GM23248 (cell line): Measurements from ENCODE around the gene GPATCH8. TPM values are rescaled to one million over a fixed set of nuclear protein-coding genes. Genes with fewer than 3 reads are reported as not detected.

Experiments used
- DNase-seq: peaks from one replicate; pipeline ENCODE4 v3.0.0-alpha.2; 2015
- H2AFZ ChIP-seq: fragments of 200-600 bp; sonication (generic); 2 replicates; pipeline ENCODE4 v1.6.1; 2016; ENCODE audit warnings: antibody characterized with exemption
- H3F3A ChIP-seq: fragments of 200-600 bp; sonication (generic); 2 replicates; pipeline ENCODE4 v1.6.1; 2016; ENCODE audit warnings: mild to moderate bottlenecking, antibody characterized with exemption, mixed run types; ENCODE audit not compliant: insufficient read depth
- H3K27ac ChIP-seq: fragments of 200-600 bp; sonication (generic); 2 replicates; pipeline ENCODE4 v1.5.1; 2016; ENCODE audit warnings: mild to moderate bottlenecking
- H3K27me3 ChIP-seq: fragments of 200-600 bp; sonication (generic); replicated peaks from 2 replicates; pipeline ENCODE4 v1.6.1; 2016; ENCODE audit warnings: mild to moderate bottlenecking; ENCODE audit not compliant: insufficient read depth
- H3K36me3 ChIP-seq: fragments of 200-600 bp; sonication (generic); 2 replicates; pipeline ENCODE4 v1.6.1; 2016; ENCODE audit warnings: low read depth, mild to moderate bottlenecking
- H3K4me1 ChIP-seq: fragments of 200-600 bp; sonication (generic); 2 replicates; pipeline ENCODE4 v1.6.1; 2016; ENCODE audit warnings: mild to moderate bottlenecking; ENCODE audit not compliant: insufficient read depth
- H3K4me2 ChIP-seq: fragments of 200-600 bp; sonication (generic); one replicate; pipeline ENCODE4 v1.6.1; 2016; ENCODE audit warnings: mild to moderate bottlenecking; ENCODE audit not compliant: unreplicated experiment
- H3K4me3 ChIP-seq: fragments of 200-600 bp; sonication (generic); 2 replicates; pipeline ENCODE4 v1.5.1; 2016; ENCODE audit warnings: mild to moderate bottlenecking
- H3K79me2 ChIP-seq: fragments of 200-600 bp; sonication (generic); 2 replicates; pipeline ENCODE4 v1.6.1; 2016; ENCODE audit warnings: mild to moderate bottlenecking; ENCODE audit not compliant: insufficient read depth
- H3K9ac ChIP-seq: fragments of 200-600 bp; sonication (generic); 2 replicates; pipeline ENCODE4 v1.6.1; 2016; ENCODE audit warnings: mild to moderate bottlenecking
- H3K9me2 ChIP-seq: fragments of 200-600 bp; sonication (generic); 2 replicates; pipeline ENCODE4 v1.6.1; 2016; ENCODE audit warnings: mixed run types, mild to moderate bottlenecking, moderate library complexity; ENCODE audit not compliant: insufficient read depth
- H3K9me3 ChIP-seq: fragments of 200-600 bp; sonication (generic); one replicate; pipeline ENCODE4 v1.6.1; 2017; ENCODE audit warnings: low read depth
- H4K20me1 ChIP-seq: fragments of 200-600 bp; sonication (generic); 2 replicates; pipeline ENCODE4 v1.6.0; 2016; ENCODE audit not compliant: insufficient read depth
- EZH2 ChIP-seq: fragments of 200-600 bp; sonication (generic); IDR thresholded peaks from 2 replicates; pipeline ENCODE4 v1.6.1; 2018; ENCODE audit warnings: antibody characterized with exemption, mild to moderate bottlenecking; ENCODE audit not compliant: insufficient read depth, poor library complexity, severe bottlenecking
- EZH2phosphoT487 ChIP-seq: fragments of 200-600 bp; sonication (generic); IDR thresholded peaks from 2 replicates; pipeline ENCODE4 v1.6.1; 2018; ENCODE audit warnings: antibody characterized with exemption, moderate library complexity, mild to moderate bottlenecking, low read depth; ENCODE audit not compliant: insufficient read depth
- WGBS, 2 experiments: methylation state at CpG; one replicate each; pipeline ENCODE4 v1.1.6; 2015 to 2017; ENCODE audit warnings: low lambda C conversion rate in 2 of 2, low coverage in 1 of 2; ENCODE audit errors: missing lambda C conversion rate in 2 of 2; 5-methylcytosine and 5-hydroxymethylcytosine counted together
- in situ Hi-C: fragments of 300-500 bp; cut with MboI; formaldehyde crosslinking; loops from 2 replicates; pipeline ENCODE4 v1.15.0; 2020
- polyA plus RNA-seq: library from polyadenylated mRNA; unstranded; fragments of >200 nt; fragmentation: Nextera tagmentation; extraction: Ambion mirVana; gene quantifications from 2 replicates; pipeline ENCODE4 v1.2.1, GENCODE V29; 2016
- total RNA-seq: library from RNA; depleted of rRNA; stranded (reverse); fragments of >200 nt; shearing (Covaris generic); gene quantifications from 2 replicates; pipeline ENCODE4 v1.2.3, GENCODE V29; 2014

Gene GPATCH8
- total and polyA plus RNA-seq, 2 experiments from 2014 or later: 18.0 to 28.4 TPM

DNA sequence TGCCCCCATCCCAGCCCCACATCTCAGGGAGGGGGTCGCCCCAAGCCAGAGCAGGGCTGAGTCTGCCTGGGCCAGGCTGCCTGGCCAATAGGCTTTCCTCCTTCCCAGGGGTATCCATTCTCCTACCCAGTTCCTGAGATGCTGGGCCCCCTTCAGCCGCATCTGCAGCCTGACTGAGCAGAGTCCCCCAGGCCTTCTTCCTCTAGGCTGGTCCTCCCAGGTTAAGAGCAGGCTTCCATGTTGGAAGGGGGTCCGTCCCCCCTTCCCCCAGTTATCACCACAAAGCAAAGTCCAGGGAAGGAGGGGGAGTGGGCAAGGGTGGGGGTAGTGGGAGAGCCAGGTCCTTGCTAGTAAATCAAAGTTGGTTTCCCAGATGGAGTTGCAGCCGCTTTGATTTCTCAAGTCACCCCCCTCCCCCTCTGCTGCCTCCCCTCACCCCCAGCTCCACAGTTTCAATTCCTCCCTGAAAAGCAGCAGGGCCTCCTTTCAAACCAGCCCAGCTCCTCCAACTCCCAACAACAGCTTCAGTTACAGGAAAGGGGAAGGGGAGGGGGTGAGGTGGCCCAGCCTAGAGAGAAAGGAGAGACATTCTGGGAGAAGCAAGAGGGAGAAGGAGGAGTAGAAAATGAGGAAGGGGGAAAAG lies 44.5 kb upstream of the GPATCH8 start:
- no peaks in the 10 kb centered on the region for H4K20me1 ChIP-seq
- no peak overlapping the region for H3K4me3 ChIP-seq
- H3K9me2 ChIP-seq: no peaks in the 10 kb centered on the region
- peaks cover 34% of the 10 kb centered on the region for H3F3A ChIP-seq
- H3K79me2 ChIP-seq: no peaks in the 10 kb centered on the region
- H3K4me1 ChIP-seq: peaks cover 58% of the 10 kb centered on the region
- no peak for DNase-seq
- H3K27me3 ChIP-seq: no peaks in the 10 kb centered on the region
- peak overlapping the region; percentile 71; the same call in 1 of the 2 replicates for H3K27ac ChIP-seq
- in situ Hi-C loops: loop anchor here (25.0 kb wide), 1 partner anchor 335 kb away; the partner anchor contains the start of gene UBTF
- no peak overlapping the region for H3K9ac ChIP-seq
- H2AFZ ChIP-seq: peak overlapping the region; percentile 75
- H3K9me3 ChIP-seq: no peaks in the 10 kb centered on the region
- TF ChIP-seq EZH2: no peak
- no peak for TF ChIP-seq EZH2phosphoT487
- H3K36me3 ChIP-seq: no peaks in the 10 kb centered on the region
- peak overlapping the region; percentile 47 for H3K4me2 ChIP-seq
- 82 to 92% methylated on average over 3 to 4 of the region's 4 CpGs for WGBS, 2 experiments

DNA sequence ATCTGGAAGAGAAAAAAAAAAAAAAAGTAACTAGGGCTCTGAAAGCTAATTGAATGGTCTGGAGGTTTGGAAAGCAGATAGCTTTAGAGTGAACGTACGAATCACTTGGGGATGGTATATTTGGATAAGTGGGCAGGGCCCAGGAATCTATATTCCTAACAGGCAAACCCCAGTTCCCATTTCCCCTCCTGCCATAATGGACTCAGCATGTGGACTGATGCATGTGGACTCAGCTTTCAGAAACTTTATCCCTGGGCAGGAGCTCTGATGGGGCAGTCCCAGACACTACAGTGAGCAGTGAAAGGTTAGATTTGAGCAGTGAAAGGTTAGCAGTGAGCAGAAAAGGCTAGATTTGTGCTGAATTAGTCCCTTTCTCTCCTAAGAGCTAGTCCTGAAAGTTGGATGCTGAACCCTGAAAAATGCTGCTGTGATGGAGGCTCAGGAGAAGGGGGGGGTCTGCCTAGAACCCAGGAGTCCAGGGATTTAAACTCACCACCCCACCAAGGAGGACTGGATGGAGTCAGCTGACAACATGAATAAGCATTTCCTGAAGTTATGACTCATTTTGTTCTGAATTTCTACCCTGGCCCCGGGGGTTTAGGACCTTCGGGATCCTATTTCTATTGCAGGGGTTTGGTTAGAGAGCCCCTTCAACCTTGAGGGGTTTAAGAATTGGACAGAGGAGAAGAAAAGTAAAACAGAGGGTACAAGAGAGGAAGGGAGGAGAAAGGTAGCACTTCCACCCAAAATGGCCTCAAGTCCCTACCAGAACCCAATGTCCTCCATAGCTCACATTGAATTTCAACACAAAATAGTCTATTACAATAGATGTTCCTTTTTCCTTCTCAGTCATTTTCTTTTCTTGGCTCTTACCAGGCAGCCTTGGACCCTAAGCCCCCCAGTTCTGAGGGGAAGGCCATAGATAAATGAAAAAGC lies 43.7 kb upstream of the GPATCH8 start:
- peak overlapping the region; percentile 22; the same call in 1 of the 2 replicates for H3K9ac ChIP-seq
- peaks cover 37% of the 10 kb centered on the region for H3F3A ChIP-seq
- H3K9me3 ChIP-seq: no peaks in the 10 kb centered on the region
- TF ChIP-seq EZH2phosphoT487 (no peak), EZH2 (no peak)
- peak overlapping the region; percentile 71 for H3K27ac ChIP-seq
- DNase-seq: peak; percentile 76
- H3K79me2 ChIP-seq: no peaks in the 10 kb centered on the region
- H3K4me1 ChIP-seq: peaks cover 66% of the 10 kb centered on the region
- WGBS, 2 experiments: 17 to 21% methylated on average over 4 of the region's 4 CpGs
- no peak overlapping the region for H3K4me3 ChIP-seq
- no peaks in the 10 kb centered on the region for H3K27me3 ChIP-seq
- H3K9me2 ChIP-seq: no peaks in the 10 kb centered on the region
- in situ Hi-C loops: loop anchor here (25.0 kb wide), 1 partner anchor 335 kb away; the partner anchor contains the start of gene UBTF
- H4K20me1 ChIP-seq: no peaks in the 10 kb centered on the region
- H3K4me2 ChIP-seq: peak overlapping the region; percentile 47
- peak overlapping the region; percentile 75 for H2AFZ ChIP-seq
- H3K36me3 ChIP-seq: no peaks in the 10 kb centered on the region

DNA sequence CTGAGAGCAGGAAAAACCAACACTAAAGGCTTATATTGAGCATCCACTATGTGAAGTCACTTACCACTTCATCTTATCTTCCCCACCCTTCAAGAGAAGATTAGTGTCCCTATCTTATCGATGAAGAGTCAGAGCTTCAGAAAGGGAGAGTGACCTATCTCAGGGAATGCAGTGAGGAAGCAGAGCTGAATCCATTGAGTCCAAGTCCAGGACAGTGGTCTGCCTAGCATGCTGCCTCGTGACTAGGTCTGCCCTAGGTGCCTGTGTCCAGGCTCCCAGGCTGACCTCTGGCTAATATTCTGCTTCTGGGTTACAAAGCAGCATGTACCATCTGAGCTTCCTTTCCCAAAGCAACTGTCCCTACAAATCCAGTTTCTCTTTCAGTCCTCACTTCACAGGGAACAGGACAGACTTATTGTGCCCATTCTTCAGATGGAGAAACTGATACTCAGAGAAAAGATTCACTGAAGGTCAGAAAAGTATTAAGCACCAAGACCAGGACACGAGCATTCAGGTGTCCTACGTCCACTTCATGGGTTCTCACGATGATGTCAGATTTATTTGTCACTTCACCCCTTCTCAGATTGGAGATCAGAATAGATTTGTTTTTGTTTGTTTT lies 40.8 kb upstream of the GPATCH8 start:
- no peak for DNase-seq
- peak overlapping the region; percentile 78; the same call in 1 of the 2 replicates for H2AFZ ChIP-seq

More for the DNA sequence above, 40.8 kb upstream of the GPATCH8 start:
- H4K20me1 ChIP-seq: no peaks in the 10 kb centered on the region
- in situ Hi-C loops: loop anchor here (25.0 kb wide), 1 partner anchor 332 kb away; the partner anchor contains the start of gene UBTF
- TF ChIP-seq EZH2 (no peak), EZH2phosphoT487 (no peak)
- peaks cover 37% of the 10 kb centered on the region for H3F3A ChIP-seq
- H3K9ac ChIP-seq: peak overlapping the region; percentile 53; the same call in 1 of the 2 replicates
- H3K36me3 ChIP-seq: no peaks in the 10 kb centered on the region
- H3K27me3 ChIP-seq: no peaks in the 10 kb centered on the region
- no peaks in the 10 kb centered on the region for H3K9me2 ChIP-seq
- peak overlapping the region; percentile 85 for H3K27ac ChIP-seq
- peaks cover 64% of the 10 kb centered on the region for H3K4me1 ChIP-seq
- H3K79me2 ChIP-seq: no peaks in the 10 kb centered on the region
- peak overlapping the region; percentile 83 for H3K4me2 ChIP-seq
- H3K4me3 ChIP-seq: peak overlapping the region; percentile 49
- no peaks in the 10 kb centered on the region for H3K9me3 ChIP-seq
- 79 to 86% methylated on average over 5 of the region's 5 CpGs for WGBS, 2 experiments
